ENCODE measurements around the gene RS1. TPM values are rescaled to one million over a fixed set of nuclear protein-coding genes. Genes with fewer than 3 reads are reported as not detected.

RS1 gene
- total and polyA plus RNA-seq, 10 of the 15 experiments (the other 5 are each of a cell fraction or from before 2014, with no cell fraction given), result 0.04 to 0.26 TPM; not detected in 8

DNA sequence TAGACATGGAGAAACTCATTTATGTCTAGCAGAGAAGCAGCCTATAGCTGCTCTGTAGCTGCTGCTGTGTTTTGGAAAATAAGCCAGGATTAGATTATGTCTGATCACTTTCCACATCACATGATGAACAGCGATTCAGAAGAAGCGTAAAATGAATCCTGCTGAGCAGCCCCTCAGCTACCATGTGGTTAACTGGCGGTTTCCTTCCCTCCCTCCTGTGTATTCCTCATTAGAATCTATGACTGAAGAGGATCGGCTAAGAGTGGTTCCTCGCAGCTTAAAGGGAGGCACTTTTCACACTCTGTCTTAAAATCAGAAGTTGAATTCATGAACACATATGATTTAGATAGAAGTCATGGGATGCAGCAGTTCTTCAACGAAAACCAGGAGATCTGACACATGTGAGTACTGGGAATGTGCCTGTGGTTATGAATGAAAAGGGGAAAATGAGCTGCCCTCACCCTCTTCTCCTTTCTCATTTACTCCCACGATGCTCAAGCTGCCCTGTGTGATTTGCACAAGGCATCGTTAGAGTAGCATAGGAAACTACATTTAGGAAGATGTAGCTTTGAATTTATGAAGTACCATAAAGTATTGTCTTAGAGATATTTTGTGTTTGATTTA is 35.6 kb upstream of the RS1 start, which contains the start of gene PPEF1:
PPEF1 (plus strand) TSS at position 220 of the 624 bp plus-strand sequence; CDS start at position 356, 136 bp downstream.
- Histone ChIP-seq H3K79me2 (ENCODE audit: control insufficient read depth, insufficient read depth, low read length) (no peaks in the 10 kb centered on the region), H3K4me3 (no peak within 1 kb of the TSS), H3K9ac (ENCODE audit: control insufficient read depth, insufficient read depth, low read length) (no peak within 1 kb of the TSS), H3K9me3 (replicated peaks; ENCODE audit: control insufficient read depth, insufficient read depth, low read length) (no peaks in the 10 kb centered on the region), H3K36me3 (ENCODE audit: control insufficient read depth in 2 of 2, insufficient read depth in 2 of 2, low read length in 1 of 2) (no peaks in the 10 kb centered on the region), H2AFZ (ENCODE audit: control insufficient read depth, low read depth, low read length) (no peak within 1 kb of the TSS), H3K4me2 (ENCODE audit: control insufficient read depth, insufficient read depth) (no peak within 1 kb of the TSS), H3K4me1 (ENCODE audit: control insufficient read depth, insufficient read depth, low read length) (no peaks in the 10 kb centered on the region), H3K27me3 (replicated peaks in 1 of 2; ENCODE audit: control insufficient read depth in 2 of 2, insufficient read depth in 2 of 2, low read length in 1 of 2) (no peaks in the 10 kb centered on the region), H3K27ac (ENCODE audit: control insufficient read depth, insufficient read depth) (no peak within 1 kb of the TSS), H4K20me1 (ENCODE audit: control insufficient read depth, insufficient read depth) (no peaks in the 10 kb centered on the region)
- ChIA-PET POLR2A (interaction anchor here (1.5 kb wide), 1 partner anchor 16 kb away, joined by 3 read pairs; no protein-coding TSS in a partner anchor), CTCF (no interaction called here), SMC1A (ENCODE audit: uncharacterized antibody, unreplicated experiment) (interaction anchor here (0.5 to 1.2 kb wide), 3 partner anchors 28 to 642 kb away, joined by 3 read pairs; no protein-coding TSS in a partner anchor), RAD21 (ENCODE audit: unreplicated experiment) (interaction anchor here (1.6 to 2.0 kb wide), 2 partner anchors 24 to 177 kb away, joined by 4 to 5 read pairs; no protein-coding TSS in a partner anchor)
- in situ Hi-C loops (cut with MboI) (no loop called here), intact Hi-C loops (cut with micrococcal nuclease; ENCODE audit: unreplicated experiment) (no loop called here)
- 13% methylated on average over 8 of the region's 8 CpGs for WGBS (ENCODE audit: insufficient coverage, insufficient replicate concordance, low lambda C conversion rate, missing lambda C conversion rate)
- no TSS peak for BruUV-seq (replicated peaks)
- FAIRE-seq, result no peak
- TF ChIP-seq RUNX3 (IDR thresholded peaks at IDR 0.05; ENCODE audit: low read length) (0 out of 2 replicates have a peak, but pooled peaks have one; percentile 17), BHLHE40 (IDR thresholded peaks at IDR 0.05; ENCODE audit: borderline replicate concordance in 1 of 2, low read depth in 2 of 2, low read length in 1 of 2) (no peak)
- DNase-seq (ENCODE audit: low read depth, low spot score), result no peak
- no peak for ATAC-seq

DNA sequence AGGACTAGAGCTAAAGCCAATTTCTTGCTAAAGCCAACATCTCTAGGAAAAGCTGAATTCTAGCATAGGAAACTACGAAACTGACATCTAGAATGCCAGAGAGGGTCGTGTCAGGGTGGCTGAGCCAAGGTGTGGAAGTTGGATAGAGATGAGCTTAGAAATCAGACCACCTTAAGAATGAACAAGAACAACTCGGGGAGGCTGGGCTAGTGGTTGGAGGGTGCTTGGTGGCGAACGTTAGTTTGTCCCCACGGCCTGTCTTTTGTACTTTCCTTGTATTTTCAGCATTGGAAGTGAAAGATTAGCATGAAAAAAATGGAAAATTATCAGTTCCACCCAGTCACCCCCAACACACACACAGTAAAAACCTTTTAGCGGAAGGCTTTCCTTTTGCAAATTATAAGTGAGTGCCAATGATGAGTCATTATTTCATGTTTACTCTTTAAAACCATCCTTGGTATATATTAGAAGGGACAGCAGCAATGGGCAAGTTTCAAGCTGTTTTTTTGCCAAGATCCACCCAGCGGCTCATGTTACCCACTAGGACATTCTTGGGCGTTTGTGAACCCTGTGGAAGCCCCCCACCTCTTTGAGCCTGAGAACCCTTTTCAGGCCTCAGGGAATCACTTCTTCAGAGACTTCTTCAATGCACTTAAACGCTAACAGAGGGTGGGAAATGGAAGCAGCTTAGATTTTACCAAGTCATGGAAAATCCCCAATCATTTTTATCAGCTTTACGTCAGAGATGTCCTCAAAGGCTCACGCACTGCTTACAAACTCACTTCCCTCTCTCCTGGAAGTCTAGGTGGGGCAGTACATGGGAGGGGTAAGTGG is 30.7 kb upstream of the RS1 start:
- no peak overlapping the region for H2AFZ ChIP-seq (ENCODE audit: control insufficient read depth, low read depth, low read length)
- no peak overlapping the region for H3K27ac ChIP-seq (ENCODE audit: control insufficient read depth, insufficient read depth)
- H3K9me3 ChIP-seq (replicated peaks; ENCODE audit: control insufficient read depth, insufficient read depth, low read length), result no peaks in the 10 kb centered on the region
- H3K4me3 ChIP-seq, result no peak overlapping the region
- DNase-seq (ENCODE audit: low read depth, low spot score) (no peak), ATAC-seq (no peak), FAIRE-seq (no peak)
- BruUV-seq (replicated peaks), result no TSS peak
- RAD21 ChIA-PET (ENCODE audit: unreplicated experiment), result no interaction called here
- no peaks in the 10 kb centered on the region for H3K27me3 ChIP-seq (replicated peaks in 1 of 2; ENCODE audit: control insufficient read depth in 2 of 2, insufficient read depth in 2 of 2, low read length in 1 of 2)
- POLR2A ChIA-PET, result no interaction called here
- no peak overlapping the region for H3K9ac ChIP-seq (ENCODE audit: control insufficient read depth, insufficient read depth, low read length)
- H3K4me1 ChIP-seq (ENCODE audit: control insufficient read depth, insufficient read depth, low read length), result no peaks in the 10 kb centered on the region
- no peaks in the 10 kb centered on the region for H3K36me3 ChIP-seq (ENCODE audit: control insufficient read depth in 2 of 2, insufficient read depth in 2 of 2, low read length in 1 of 2)
- H4K20me1 ChIP-seq (ENCODE audit: control insufficient read depth, insufficient read depth), result no peaks in the 10 kb centered on the region
- in situ Hi-C loops (cut with MboI), result no loop called here
- H3K4me2 ChIP-seq (ENCODE audit: control insufficient read depth, insufficient read depth), result no peak overlapping the region
- H3K79me2 ChIP-seq (ENCODE audit: control insufficient read depth, insufficient read depth, low read length), result no peaks in the 10 kb centered on the region
- CTCF ChIA-PET, result interaction anchor here (0.5 to 0.8 kb wide), 2 partner anchors 337 to 945 kb away, joined by 3 to 4 read pairs; no protein-coding TSS in a partner anchor
- intact Hi-C loops (cut with micrococcal nuclease; ENCODE audit: unreplicated experiment), result no loop called here
- SMC1A ChIA-PET (ENCODE audit: uncharacterized antibody, unreplicated experiment), result interaction anchor here (0.7 to 1.5 kb wide), 3 partner anchors 12 to 154 kb away, joined by 3 to 4 read pairs (median 3); no protein-coding TSS in a partner anchor
- WGBS (ENCODE audit: insufficient coverage, insufficient replicate concordance, low lambda C conversion rate, missing lambda C conversion rate), result 40% methylated on average over 12 of the region's 12 CpGs
- TF ChIP-seq, protein P1, sequence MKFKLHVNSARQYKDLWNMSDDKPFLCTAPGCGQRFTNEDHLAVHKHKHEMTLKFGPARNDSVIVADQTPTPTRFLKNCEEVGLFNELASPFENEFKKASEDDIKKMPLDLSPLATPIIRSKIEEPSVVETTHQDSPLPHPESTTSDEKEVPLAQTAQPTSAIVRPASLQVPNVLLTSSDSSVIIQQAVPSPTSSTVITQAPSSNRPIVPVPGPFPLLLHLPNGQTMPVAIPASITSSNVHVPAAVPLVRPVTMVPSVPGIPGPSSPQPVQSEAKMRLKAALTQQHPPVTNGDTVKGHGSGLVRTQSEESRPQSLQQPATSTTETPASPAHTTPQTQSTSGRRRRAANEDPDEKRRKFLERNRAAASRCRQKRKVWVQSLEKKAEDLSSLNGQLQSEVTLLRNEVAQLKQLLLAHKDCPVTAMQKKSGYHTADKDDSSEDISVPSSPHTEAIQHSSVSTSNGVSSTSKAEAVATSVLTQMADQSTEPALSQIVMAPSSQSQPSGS (IDR thresholded peaks at IDR 0.05; ENCODE audit: low read length), result no peak
- TF ChIP-seq, protein P2, sequence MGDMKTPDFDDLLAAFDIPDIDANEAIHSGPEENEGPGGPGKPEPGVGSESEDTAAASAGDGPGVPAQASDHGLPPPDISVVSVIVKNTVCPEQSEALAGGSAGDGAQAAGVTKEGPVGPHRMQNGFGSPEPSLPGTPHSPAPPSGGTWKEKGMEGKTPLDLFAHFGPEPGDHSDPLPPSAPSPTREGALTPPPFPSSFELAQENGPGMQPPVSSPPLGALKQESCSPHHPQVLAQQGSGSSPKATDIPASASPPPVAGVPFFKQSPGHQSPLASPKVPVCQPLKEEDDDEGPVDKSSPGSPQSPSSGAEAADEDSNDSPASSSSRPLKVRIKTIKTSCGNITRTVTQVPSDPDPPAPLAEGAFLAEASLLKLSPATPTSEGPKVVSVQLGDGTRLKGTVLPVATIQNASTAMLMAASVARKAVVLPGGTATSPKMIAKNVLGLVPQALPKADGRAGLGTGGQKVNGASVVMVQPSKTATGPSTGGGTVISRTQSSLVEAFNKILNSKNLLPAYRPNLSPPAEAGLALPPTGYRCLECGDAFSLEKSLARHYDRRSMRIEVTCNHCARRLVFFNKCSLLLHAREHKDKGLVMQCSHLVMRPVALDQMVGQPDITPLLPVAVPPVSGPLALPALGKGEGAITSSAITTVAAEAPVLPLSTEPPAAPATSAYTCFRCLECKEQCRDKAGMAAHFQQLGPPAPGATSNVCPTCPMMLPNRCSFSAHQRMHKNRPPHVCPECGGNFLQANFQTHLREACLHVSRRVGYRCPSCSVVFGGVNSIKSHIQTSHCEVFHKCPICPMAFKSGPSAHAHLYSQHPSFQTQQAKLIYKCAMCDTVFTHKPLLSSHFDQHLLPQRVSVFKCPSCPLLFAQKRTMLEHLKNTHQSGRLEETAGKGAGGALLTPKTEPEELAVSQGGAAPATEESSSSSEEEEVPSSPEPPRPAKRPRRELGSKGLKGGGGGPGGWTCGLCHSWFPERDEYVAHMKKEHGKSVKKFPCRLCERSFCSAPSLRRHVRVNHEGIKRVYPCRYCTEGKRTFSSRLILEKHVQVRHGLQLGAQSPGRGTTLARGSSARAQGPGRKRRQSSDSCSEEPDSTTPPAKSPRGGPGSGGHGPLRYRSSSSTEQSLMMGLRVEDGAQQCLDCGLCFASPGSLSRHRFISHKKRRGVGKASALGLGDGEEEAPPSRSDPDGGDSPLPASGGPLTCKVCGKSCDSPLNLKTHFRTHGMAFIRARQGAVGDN (IDR thresholded peaks at IDR 0.05), result no peak

Measured in GM12878 (cell line).